Progenitor cell of endocrine pancreas (in vitro differentiated cells): ENCODE data around the gene SHLD1. TPM values are rescaled to one million over a fixed set of nuclear protein-coding genes. Genes with fewer than 3 reads are reported as not detected.

ENCODE experiments used
- DNase-seq: peaks from one replicate; pipeline ENCODE4 v3.0.0; 2021; ENCODE audit warnings: low spot score; ENCODE audit not compliant: unreplicated experiment
- H3K27ac Mint-ChIP-seq: 2 replicates; pipeline ENCODE4 v1.8.0; 2021; ENCODE audit warnings: mild to moderate bottlenecking, moderate library complexity, mixed read lengths
- H3K27me3 Mint-ChIP-seq: 2 replicates; pipeline ENCODE4 v1.8.0; 2021; ENCODE audit warnings: mixed read lengths
- H3K36me3 Mint-ChIP-seq: 2 replicates; pipeline ENCODE4 v1.8.0; 2022; ENCODE audit warnings: mixed read lengths; ENCODE audit not compliant: insufficient read depth
- H3K4me1 Mint-ChIP-seq: 2 replicates; pipeline ENCODE4 v1.8.0; 2021; ENCODE audit warnings: low read depth, mixed read lengths
- H3K4me3 Mint-ChIP-seq: 2 replicates; pipeline ENCODE4 v1.8.0; 2021; ENCODE audit warnings: low read depth, mild to moderate bottlenecking, moderate library complexity, mixed read lengths
- H3K9me3 Mint-ChIP-seq: 2 replicates; pipeline ENCODE4 v1.8.0; 2021; ENCODE audit warnings: low read depth, mixed read lengths
- CTCF ChIP-seq: fragments of 200-600 bp; sonication (generic); IDR thresholded peaks from one replicate; pipeline ENCODE4 v1.5.0; 2021; ENCODE audit warnings: antibody characterized with exemption, mild to moderate bottlenecking; ENCODE audit not compliant: unreplicated experiment
- total RNA-seq: library from RNA; stranded (reverse); gene quantifications from 2 replicates; pipeline ENCODE4 v1.2.1, GENCODE V29; 2021

SHLD1 gene
- total RNA-seq, 1 donor from 2014 or later = 8.5 TPM

- Mint-ChIP-seq H3K4me3 (no peak overlapping the region), H3K4me1 (peaks cover 3% of the 10 kb centered on the region), H3K27me3 (no peaks in the 10 kb centered on the region), H3K36me3 (no peaks in the 10 kb centered on the region), H3K9me3 (no peaks in the 10 kb centered on the region), H3K27ac (no peak overlapping the region)
- no peak for TF ChIP-seq CTCF
- no peak for DNase-seq
Observed at GRCh38 chr20:5821627-5822215, 71.5 kb downstream of the SHLD1 start.

- no peak overlapping the region for H3K4me3 Mint-ChIP-seq
Observed at GRCh38 chr20:5822569-5822968, 72.4 kb downstream of the SHLD1 start.

GRCh38 chr20:5825130-5825719 lies 75.0 kb downstream of the SHLD1 start:
- no peaks in the 10 kb centered on the region for H3K9me3 Mint-ChIP-seq
- peaks cover 5% of the 10 kb centered on the region for H3K4me1 Mint-ChIP-seq
- no peaks in the 10 kb centered on the region for H3K27me3 Mint-ChIP-seq
- no peak for TF ChIP-seq CTCF
- no peaks in the 10 kb centered on the region for H3K36me3 Mint-ChIP-seq
- H3K27ac Mint-ChIP-seq = no peak overlapping the region
- no peak for DNase-seq
- no peak overlapping the region for H3K4me3 Mint-ChIP-seq

More at GRCh38 chr20:5822569-5822968, 72.4 kb downstream of the SHLD1 start:
- Mint-ChIP-seq H3K4me1 (peaks cover 5% of the 10 kb centered on the region), H3K9me3 (no peaks in the 10 kb centered on the region), H3K36me3 (no peaks in the 10 kb centered on the region), H3K27me3 (no peaks in the 10 kb centered on the region), H3K27ac (no peak overlapping the region)
- DNase-seq = no peak
- no peak for TF ChIP-seq CTCF

- H3K27me3 Mint-ChIP-seq = no peaks in the 10 kb centered on the region
- H3K36me3 Mint-ChIP-seq = no peaks in the 10 kb centered on the region
- TF ChIP-seq CTCF = no peak
- H3K4me3 Mint-ChIP-seq = no peak overlapping the region
- DNase-seq = no peak
- no peak overlapping the region for H3K27ac Mint-ChIP-seq
- H3K4me1 Mint-ChIP-seq = peaks cover 5% of the 10 kb centered on the region
- H3K9me3 Mint-ChIP-seq = no peaks in the 10 kb centered on the region
Observed at GRCh38 chr20:5827098-5827853, 77.1 kb downstream of the SHLD1 start.

GRCh38 chr20:5827861-5828260 lies 77.7 kb downstream of the SHLD1 start:
- TF ChIP-seq CTCF = no peak

More at GRCh38 chr20:5827861-5828260, 77.7 kb downstream of the SHLD1 start:
- no peak overlapping the region for H3K27ac Mint-ChIP-seq
- H3K36me3 Mint-ChIP-seq = no peaks in the 10 kb centered on the region
- H3K27me3 Mint-ChIP-seq = no peaks in the 10 kb centered on the region
- DNase-seq = no peak
- H3K4me3 Mint-ChIP-seq = no peak overlapping the region
- no peaks in the 10 kb centered on the region for H3K9me3 Mint-ChIP-seq
- peaks cover 5% of the 10 kb centered on the region for H3K4me1 Mint-ChIP-seq
